HG03045 (cell line): ENCODE results near the gene MPPED1.

Experiments
- ATAC-seq: cut with Tn5 transposase; IDR thresholded peaks from one replicate; pipeline ENCODE4 v1.9.1; 2021; ENCODE audit warnings: mild to moderate bottlenecking, moderate library complexity; ENCODE audit not compliant: unreplicated experiment

The MPPED1 gene

GRCh38 chr22:43428521-43428920 is 16.7 kb downstream of the MPPED1 start:
- no peak for ATAC-seq

GRCh38 chr22:43429426-43429825 is 17.6 kb downstream of the MPPED1 start:
- no peak for ATAC-seq

- no peak for ATAC-seq
Observed at GRCh38 chr22:43431808-43432554, 20.2 kb downstream of the MPPED1 start.

GRCh38 chr22:43432883-43433415 is 21.1 kb downstream of the MPPED1 start:
- ATAC-seq: no peak

- ATAC-seq: no peak
Observed at GRCh38 chr22:43433451-43434274, 21.8 kb downstream of the MPPED1 start.

- no peak for ATAC-seq
Observed at GRCh38 chr22:43434275-43434927, 22.6 kb downstream of the MPPED1 start.

GRCh38 chr22:43434928-43435311 is 23.1 kb downstream of the MPPED1 start:
- no peak for ATAC-seq

- no peak for ATAC-seq
Observed at GRCh38 chr22:43435851-43436811, 24.3 kb downstream of the MPPED1 start.

GRCh38 chr22:43436868-43437267 is 25.1 kb downstream of the MPPED1 start:
- no peak for ATAC-seq

- ATAC-seq: no peak
Observed at GRCh38 chr22:43437871-43438475, 26.2 kb downstream of the MPPED1 start.

GRCh38 chr22:43438666-43439347 is 27.0 kb downstream of the MPPED1 start:
- no peak for ATAC-seq

GRCh38 chr22:43439368-43440103 is 27.7 kb downstream of the MPPED1 start:
- no peak for ATAC-seq

- no peak for ATAC-seq
Observed at GRCh38 chr22:43440104-43440387, 28.2 kb downstream of the MPPED1 start.

- no peak for ATAC-seq
Observed at GRCh38 chr22:43440556-43440955, 28.7 kb downstream of the MPPED1 start.

GRCh38 chr22:43441216-43441615 is 29.4 kb downstream of the MPPED1 start:
- ATAC-seq: no peak

GRCh38 chr22:43441751-43442150 is 29.9 kb downstream of the MPPED1 start:
- no peak for ATAC-seq

- ATAC-seq: no peak
Observed at GRCh38 chr22:43442386-43443151, 30.8 kb downstream of the MPPED1 start.

GRCh38 chr22:43443152-43443471 is 31.3 kb downstream of the MPPED1 start:
- ATAC-seq: no peak
